Measurements from ENCODE around the gene TCL1A.

- TF ChIP-seq ZNF274 (IDR thresholded peaks at IDR 0.05; ENCODE audit: low read depth, low read length) (no peak), TCF7L2 (IDR thresholded peaks at IDR 0.05; ENCODE audit: borderline replicate concordance, extremely low read depth, insufficient read depth, insufficient read length) (no peak), YY1 (IDR thresholded peaks at IDR 0.05; ENCODE audit: extremely low read depth, insufficient replicate concordance, low read depth, low read length) (no peak), RAD21 (IDR thresholded peaks at IDR 0.05; ENCODE audit: low read depth) (no peak), POLR2A (IDR thresholded peaks at IDR 0.05; ENCODE audit: borderline replicate concordance, extremely low read depth, insufficient read depth, insufficient read length) (no peak), POLR2AphosphoS5 (IDR thresholded peaks at IDR 0.05; ENCODE audit: low read depth, low read length) (no peak), SP1 (IDR thresholded peaks at IDR 0.05; ENCODE audit: low read depth) (no peak), EZH2phosphoT487 (IDR thresholded peaks at IDR 0.05; ENCODE audit: borderline replicate concordance) (no peak), ATF3 (IDR thresholded peaks at IDR 0.05) (no peak), REST (IDR thresholded peaks at IDR 0.05; ENCODE audit: low read depth) (no peak), SRF (IDR thresholded peaks at IDR 0.05; ENCODE audit: low read depth) (no peak), EZH2 (IDR thresholded peaks at IDR 0.05) (no peak), SIN3A (IDR thresholded peaks at IDR 0.05; ENCODE audit: low read depth) (no peak)
- TF ChIP-seq, protein P1, sequence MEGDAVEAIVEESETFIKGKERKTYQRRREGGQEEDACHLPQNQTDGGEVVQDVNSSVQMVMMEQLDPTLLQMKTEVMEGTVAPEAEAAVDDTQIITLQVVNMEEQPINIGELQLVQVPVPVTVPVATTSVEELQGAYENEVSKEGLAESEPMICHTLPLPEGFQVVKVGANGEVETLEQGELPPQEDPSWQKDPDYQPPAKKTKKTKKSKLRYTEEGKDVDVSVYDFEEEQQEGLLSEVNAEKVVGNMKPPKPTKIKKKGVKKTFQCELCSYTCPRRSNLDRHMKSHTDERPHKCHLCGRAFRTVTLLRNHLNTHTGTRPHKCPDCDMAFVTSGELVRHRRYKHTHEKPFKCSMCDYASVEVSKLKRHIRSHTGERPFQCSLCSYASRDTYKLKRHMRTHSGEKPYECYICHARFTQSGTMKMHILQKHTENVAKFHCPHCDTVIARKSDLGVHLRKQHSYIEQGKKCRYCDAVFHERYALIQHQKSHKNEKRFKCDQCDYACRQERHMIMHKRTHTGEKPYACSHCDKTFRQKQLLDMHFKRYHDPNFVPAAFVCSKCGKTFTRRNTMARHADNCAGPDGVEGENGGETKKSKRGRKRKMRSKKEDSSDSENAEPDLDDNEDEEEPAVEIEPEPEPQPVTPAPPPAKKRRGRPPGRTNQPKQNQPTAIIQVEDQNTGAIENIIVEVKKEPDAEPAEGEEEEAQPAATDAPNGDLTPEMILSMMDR (IDR thresholded peaks at IDR 0.05 in 2 of 3, conservative IDR thresholded peaks at IDR 0.05 in 1 of 3; ENCODE audit: borderline replicate concordance in 1 of 3, insufficient read depth in 1 of 3, low read depth in 2 of 3, low read length in 2 of 3): no peak
Measured at GRCh38 chr14:95722525-95723190, 8.7 kb upstream of the TCL1A start.

Measured in HCT116 (cell line).